Loucy (cell line): ENCODE results near the gene GLIPR1.

ENCODE experiments used
- H2AFZ ChIP-seq: fragments of 200-600 bp; sonication (generic); 2 replicates; pipeline ENCODE4 v1.6.0; 2016; ENCODE audit warnings: antibody characterized with exemption, mild to moderate bottlenecking, low read length, moderate library complexity
- H3F3A ChIP-seq: fragments of 200-600 bp; 2 replicates; pipeline ENCODE4 v1.6.0; 2016; ENCODE audit warnings: antibody characterized with exemption, low read depth, mild to moderate bottlenecking
- H3K27me3 ChIP-seq: fragments of 200-600 bp; sonication (generic); 2 replicates; pipeline ENCODE4 v1.6.1; 2014; ENCODE audit warnings: low read length, mild to moderate bottlenecking; ENCODE audit not compliant: insufficient read depth, poor library complexity, severe bottlenecking
- H3K36me3 ChIP-seq: fragments of 200-600 bp; sonication (generic); 2 replicates; pipeline ENCODE4 v1.6.1; 2016; ENCODE audit warnings: low read length; ENCODE audit not compliant: insufficient read depth
- H3K4me1 ChIP-seq: fragments of 200-600 bp; sonication (generic); 2 replicates; pipeline ENCODE4 v1.5.1; 2014; ENCODE audit warnings: low read length, mild to moderate bottlenecking; ENCODE audit not compliant: insufficient read depth, poor library complexity, severe bottlenecking
- H3K4me2 ChIP-seq: fragments of 200-600 bp; sonication (generic); 2 replicates; pipeline ENCODE4 v1.6.0; 2014; ENCODE audit warnings: antibody characterized with exemption, low read length, low read depth, mild to moderate bottlenecking; ENCODE audit not compliant: poor library complexity, severe bottlenecking
- H3K4me3 ChIP-seq: fragments of 200-600 bp; sonication (generic); 2 replicates; pipeline ENCODE4 v1.5.1; 2014; ENCODE audit warnings: low read length, mild to moderate bottlenecking, mixed read lengths; ENCODE audit not compliant: poor library complexity, severe bottlenecking
- H3K79me2 ChIP-seq: fragments of 200-600 bp; sonication (generic); 2 replicates; pipeline ENCODE4 v1.6.1; 2014; ENCODE audit warnings: low read length; ENCODE audit not compliant: insufficient read depth
- H3K9ac ChIP-seq: fragments of 200-600 bp; sonication (generic); 2 replicates; pipeline ENCODE4 v1.6.0; 2014; ENCODE audit warnings: mild to moderate bottlenecking, low read depth, low read length, moderate library complexity; ENCODE audit not compliant: poor library complexity, severe bottlenecking
- H3K9me2 ChIP-seq: fragments of 200-600 bp; sonication (generic); replicated peaks from 2 replicates; pipeline ENCODE4 v1.6.1; 2016; ENCODE audit warnings: low read depth, low read length, mixed read lengths
- H3K9me3 ChIP-seq: fragments of 200-600 bp; sonication (generic); 2 replicates; pipeline ENCODE4 v1.6.1; 2014; ENCODE audit warnings: mild to moderate bottlenecking, antibody characterized with exemption, low read length, low read depth; ENCODE audit not compliant: insufficient read depth
- H4K20me1 ChIP-seq: fragments of 200-600 bp; sonication (generic); 2 replicates; pipeline ENCODE4 v1.6.0; 2014; ENCODE audit warnings: antibody characterized with exemption, low read length, mild to moderate bottlenecking; ENCODE audit not compliant: insufficient read depth, poor library complexity, severe bottlenecking
- CTCF ChIP-seq: fragments of 200-600 bp; sonication (generic); conservative IDR thresholded peaks from 2 replicates; pipeline ENCODE4 v1.5.1; 2014; ENCODE audit warnings: mild to moderate bottlenecking, antibody characterized with exemption, low read length
- EZH2phosphoT487 ChIP-seq: fragments of 200-600 bp; IDR thresholded peaks from 2 replicates; pipeline ENCODE4 v1.6.1; 2018; ENCODE audit warnings: antibody characterized with exemption, mild to moderate bottlenecking, moderate library complexity, borderline replicate concordance

GLIPR1 gene

GRCh38 chr12:75529316-75529715, 48.8 kb downstream of the GLIPR1 start:
- no peaks in the 10 kb centered on the region for H3K27me3 ChIP-seq
- H3F3A ChIP-seq = no peaks in the 10 kb centered on the region
- no peak overlapping the region for H3K9ac ChIP-seq
- no peaks in the 10 kb centered on the region for H3K4me1 ChIP-seq
- H4K20me1 ChIP-seq = no peaks in the 10 kb centered on the region
- H2AFZ ChIP-seq = no peak overlapping the region
- TF ChIP-seq EZH2phosphoT487 (no peak), CTCF (no peak)
- no peaks in the 10 kb centered on the region for H3K9me2 ChIP-seq
- H3K4me2 ChIP-seq = no peak overlapping the region
- H3K36me3 ChIP-seq = no peaks in the 10 kb centered on the region
- no peaks in the 10 kb centered on the region for H3K9me3 ChIP-seq
- H3K4me3 ChIP-seq = no peak overlapping the region
- H3K79me2 ChIP-seq = no peaks in the 10 kb centered on the region

- no peaks in the 10 kb centered on the region for H3K36me3 ChIP-seq
- TF ChIP-seq CTCF = no peak
- no peak for TF ChIP-seq EZH2phosphoT487
- no peaks in the 10 kb centered on the region for H3K9me3 ChIP-seq
- H4K20me1 ChIP-seq = no peaks in the 10 kb centered on the region
- no peak overlapping the region for H2AFZ ChIP-seq
- H3K79me2 ChIP-seq = no peaks in the 10 kb centered on the region
- H3K27me3 ChIP-seq = no peaks in the 10 kb centered on the region
- peaks cover under 1% of the 10 kb centered on the region for H3K4me1 ChIP-seq
- H3K4me3 ChIP-seq = no peak overlapping the region
- H3K9me2 ChIP-seq = no peaks in the 10 kb centered on the region
- no peak overlapping the region for H3K9ac ChIP-seq
- no peak overlapping the region for H3K4me2 ChIP-seq
- no peaks in the 10 kb centered on the region for H3F3A ChIP-seq
Measured at GRCh38 chr12:75529826-75530225, 49.3 kb downstream of the GLIPR1 start.

GRCh38 chr12:75533239-75533638, 52.7 kb downstream of the GLIPR1 start:
- no peaks in the 10 kb centered on the region for H3K9me3 ChIP-seq
- no peaks in the 10 kb centered on the region for H4K20me1 ChIP-seq
- H3K9me2 ChIP-seq = no peaks in the 10 kb centered on the region
- no peaks in the 10 kb centered on the region for H3K36me3 ChIP-seq
- H3K4me1 ChIP-seq = peaks cover 2% of the 10 kb centered on the region
- H3F3A ChIP-seq = no peaks in the 10 kb centered on the region
- no peak overlapping the region for H3K4me3 ChIP-seq
- H3K9ac ChIP-seq = no peak overlapping the region
- no peak overlapping the region for H2AFZ ChIP-seq
- no peaks in the 10 kb centered on the region for H3K79me2 ChIP-seq
- no peaks in the 10 kb centered on the region for H3K27me3 ChIP-seq
- no peak overlapping the region for H3K4me2 ChIP-seq
- TF ChIP-seq CTCF (no peak), EZH2phosphoT487 (no peak)
